Parathyroid adenoma (tissue), 2 donors: ENCODE data around the gene FGD3.

ENCODE experiments used
- H2AFZ ChIP-seq: fragments of 300-600 bp; sonication (generic); one replicate; pipeline ENCODE4 v1.7.0; 2017; ENCODE audit warnings: antibody characterized with exemption, mild to moderate bottlenecking
- H3K27ac ChIP-seq: fragments of 300-600 bp; sonication (generic); one replicate; pipeline ENCODE4 v1.7.0; 2017
- H3K27me3 ChIP-seq: fragments of 300-600 bp; sonication (generic); one replicate; pipeline ENCODE4 v1.7.0; 2017; ENCODE audit warnings: low read length; ENCODE audit not compliant: control insufficient read depth, insufficient read depth
- H3K36me3 ChIP-seq: fragments of 300-600 bp; sonication (generic); one replicate; pipeline ENCODE4 v1.7.0; 2017; ENCODE audit warnings: low read length; ENCODE audit not compliant: control insufficient read depth, insufficient read depth
- H3K4me1 ChIP-seq: fragments of 300-600 bp; sonication (generic); one replicate; pipeline ENCODE4 v1.7.0; 2017; ENCODE audit warnings: control low read depth
- H3K4me2 ChIP-seq: fragments of 300-600 bp; sonication (generic); one replicate; pipeline ENCODE4 v1.7.0; 2017; ENCODE audit warnings: low read length
- H3K4me3 ChIP-seq: fragments of 300-600 bp; sonication (generic); one replicate; pipeline ENCODE4 v1.7.0; 2017; ENCODE audit warnings: low read depth, low read length
- H3K79me2 ChIP-seq: fragments of 300-600 bp; sonication (generic); one replicate; pipeline ENCODE4 v1.7.0; 2017; ENCODE audit warnings: control low read depth
- H3K9ac ChIP-seq: fragments of 300-600 bp; sonication (generic); one replicate; pipeline ENCODE4 v1.7.0; 2017; ENCODE audit warnings: mild to moderate bottlenecking
- H3K9me3 ChIP-seq: fragments of 300-600 bp; sonication (generic); one replicate; pipeline ENCODE4 v1.7.0; 2017; ENCODE audit warnings: low read length; ENCODE audit not compliant: control insufficient read depth
- TF ChIP-seq, protein P1 (sequence below): fragments of 300-600 bp; sonication (generic); IDR thresholded peaks from one replicate; pipeline ENCODE4 v1.7.0; 2017; ENCODE audit warnings: antibody characterized with exemption, mild to moderate bottlenecking
- donor health status: primary hyperparathyroidism.

FGD3 gene

DNA sequence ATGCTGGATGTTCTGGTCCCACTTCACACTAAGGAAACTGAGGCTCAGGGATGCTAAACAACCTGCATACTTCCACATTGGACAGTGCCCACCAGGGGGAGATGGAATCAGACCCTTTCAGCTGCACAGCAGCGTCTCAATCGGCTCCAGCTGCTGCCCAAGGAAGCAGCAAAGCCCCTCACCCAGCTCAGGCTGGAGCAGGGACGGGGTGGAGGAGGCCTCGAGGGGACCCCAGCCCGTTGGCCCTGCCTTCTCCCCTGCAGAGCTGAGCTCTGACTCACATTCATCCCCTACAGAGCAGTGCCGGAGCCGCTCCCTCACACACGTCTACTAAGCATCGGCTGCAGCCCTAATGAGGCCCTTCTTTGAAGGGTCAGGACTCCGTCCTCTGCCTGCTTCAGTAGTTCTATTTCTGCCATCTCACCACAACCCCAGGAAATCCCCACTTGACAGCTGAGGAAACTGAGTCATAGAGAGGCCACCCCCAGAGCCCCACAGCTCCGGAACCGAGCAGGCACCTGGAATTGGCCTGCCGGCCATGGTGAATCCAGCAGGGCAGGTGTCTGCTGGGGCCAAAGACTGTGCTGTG lies 89.7 kb downstream of the FGD3 start:
- no peaks in the 10 kb centered on the region for H3K4me1 ChIP-seq
- H3K9me3 ChIP-seq = no peaks in the 10 kb centered on the region
- H3K27ac ChIP-seq = no peak overlapping the region
- no peaks in the 10 kb centered on the region for H3K36me3 ChIP-seq
- no peak overlapping the region for H3K4me3 ChIP-seq
- no peak overlapping the region for H3K9ac ChIP-seq
- H2AFZ ChIP-seq = no peak overlapping the region
- no peaks in the 10 kb centered on the region for H3K27me3 ChIP-seq
- H3K4me2 ChIP-seq = no peak overlapping the region
- H3K79me2 ChIP-seq = no peaks in the 10 kb centered on the region
- TF ChIP-seq, protein P1, sequence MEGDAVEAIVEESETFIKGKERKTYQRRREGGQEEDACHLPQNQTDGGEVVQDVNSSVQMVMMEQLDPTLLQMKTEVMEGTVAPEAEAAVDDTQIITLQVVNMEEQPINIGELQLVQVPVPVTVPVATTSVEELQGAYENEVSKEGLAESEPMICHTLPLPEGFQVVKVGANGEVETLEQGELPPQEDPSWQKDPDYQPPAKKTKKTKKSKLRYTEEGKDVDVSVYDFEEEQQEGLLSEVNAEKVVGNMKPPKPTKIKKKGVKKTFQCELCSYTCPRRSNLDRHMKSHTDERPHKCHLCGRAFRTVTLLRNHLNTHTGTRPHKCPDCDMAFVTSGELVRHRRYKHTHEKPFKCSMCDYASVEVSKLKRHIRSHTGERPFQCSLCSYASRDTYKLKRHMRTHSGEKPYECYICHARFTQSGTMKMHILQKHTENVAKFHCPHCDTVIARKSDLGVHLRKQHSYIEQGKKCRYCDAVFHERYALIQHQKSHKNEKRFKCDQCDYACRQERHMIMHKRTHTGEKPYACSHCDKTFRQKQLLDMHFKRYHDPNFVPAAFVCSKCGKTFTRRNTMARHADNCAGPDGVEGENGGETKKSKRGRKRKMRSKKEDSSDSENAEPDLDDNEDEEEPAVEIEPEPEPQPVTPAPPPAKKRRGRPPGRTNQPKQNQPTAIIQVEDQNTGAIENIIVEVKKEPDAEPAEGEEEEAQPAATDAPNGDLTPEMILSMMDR = no peak

DNA sequence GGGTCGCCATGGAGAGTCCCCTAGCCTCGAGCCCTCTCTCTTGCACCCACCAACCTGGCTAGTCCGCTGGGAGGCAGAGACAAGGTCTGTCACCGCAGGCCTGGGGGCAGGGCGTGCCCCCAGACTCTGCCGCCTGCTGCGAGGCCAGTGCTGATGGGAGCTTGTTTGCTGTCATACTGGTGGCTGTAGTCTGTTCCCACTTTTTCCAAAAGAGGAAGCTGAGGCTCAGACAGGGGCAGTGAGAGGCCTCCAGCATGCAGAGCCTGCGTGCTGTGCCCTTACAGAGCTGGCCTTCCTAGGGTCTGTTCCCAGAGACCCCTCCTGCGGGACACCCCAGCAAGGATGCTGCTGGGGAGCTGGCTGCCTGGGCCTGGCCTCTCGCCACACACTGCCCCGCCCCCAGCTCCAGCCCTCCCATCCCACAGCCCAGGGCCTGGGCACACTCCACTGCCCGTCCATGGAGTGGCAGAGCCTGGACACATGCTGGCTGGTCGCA lies 90.2 kb downstream of the FGD3 start:
- Histone ChIP-seq H3K4me1 (no peaks in the 10 kb centered on the region), H3K9me3 (no peaks in the 10 kb centered on the region), H3K4me3 (no peak overlapping the region), H3K9ac (no peak overlapping the region), H3K79me2 (no peaks in the 10 kb centered on the region), H3K36me3 (no peaks in the 10 kb centered on the region), H3K27ac (no peak overlapping the region), H3K27me3 (no peaks in the 10 kb centered on the region), H3K4me2 (no peak overlapping the region), H2AFZ (no peak overlapping the region)
- TF ChIP-seq, protein P1 = no peak

DNA sequence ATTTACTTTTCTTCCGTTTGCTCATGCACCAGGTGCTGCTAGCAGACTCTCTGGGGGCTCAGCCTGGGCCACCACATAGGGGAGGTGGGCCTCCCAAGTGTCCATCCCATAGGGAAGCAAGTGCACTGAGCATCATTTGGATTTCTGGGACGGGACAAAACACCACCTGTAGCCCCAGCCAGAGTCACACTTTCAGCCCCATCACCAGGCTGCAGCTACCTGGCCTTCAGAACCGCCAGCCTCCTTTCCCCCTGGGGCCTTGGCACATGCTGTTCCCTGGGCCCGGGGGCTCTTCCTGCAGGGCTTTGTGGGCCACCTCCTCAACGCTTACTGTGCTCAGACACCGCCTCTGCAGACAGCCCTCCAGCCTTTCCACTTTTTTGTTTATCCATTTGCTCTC lies 91.6 kb downstream of the FGD3 start:
- Histone ChIP-seq H3K36me3 (no peaks in the 10 kb centered on the region), H3K79me2 (no peaks in the 10 kb centered on the region), H3K4me1 (no peaks in the 10 kb centered on the region), H3K4me3 (no peak overlapping the region), H3K9ac (no peak overlapping the region), H3K9me3 (no peaks in the 10 kb centered on the region), H3K4me2 (no peak overlapping the region), H3K27ac (no peak overlapping the region), H2AFZ (no peak overlapping the region), H3K27me3 (no peaks in the 10 kb centered on the region)
- TF ChIP-seq, protein P1 = no peak

DNA sequence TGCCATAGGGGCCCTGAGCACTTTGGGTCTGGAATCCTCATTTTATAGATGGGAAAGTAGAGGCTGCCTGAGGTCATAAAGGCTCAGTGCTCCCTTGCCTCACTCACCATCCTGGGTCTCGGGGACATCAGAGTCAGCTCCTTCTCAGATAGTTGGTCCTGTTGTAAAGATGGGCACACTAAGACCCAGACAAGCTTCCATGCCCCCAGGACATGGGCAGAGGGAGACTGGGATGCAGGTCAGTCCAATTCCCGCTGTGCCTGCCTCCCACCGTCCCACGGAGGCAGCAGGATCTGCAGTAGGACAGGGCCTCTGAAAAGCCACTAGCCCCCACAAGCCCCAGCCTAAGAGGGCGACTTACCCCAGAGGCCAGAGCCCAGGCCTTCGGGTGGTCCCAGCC lies 92.1 kb downstream of the FGD3 start:
- no peak overlapping the region for H3K9ac ChIP-seq
- H3K27ac ChIP-seq = no peak overlapping the region
- no peaks in the 10 kb centered on the region for H3K4me1 ChIP-seq
- H3K9me3 ChIP-seq = no peaks in the 10 kb centered on the region
- H3K79me2 ChIP-seq = no peaks in the 10 kb centered on the region
- TF ChIP-seq, protein P1 = no peak
- no peak overlapping the region for H3K4me3 ChIP-seq
- H2AFZ ChIP-seq = no peak overlapping the region
- H3K4me2 ChIP-seq = no peak overlapping the region
- H3K36me3 ChIP-seq = no peaks in the 10 kb centered on the region
- H3K27me3 ChIP-seq = no peaks in the 10 kb centered on the region

DNA sequence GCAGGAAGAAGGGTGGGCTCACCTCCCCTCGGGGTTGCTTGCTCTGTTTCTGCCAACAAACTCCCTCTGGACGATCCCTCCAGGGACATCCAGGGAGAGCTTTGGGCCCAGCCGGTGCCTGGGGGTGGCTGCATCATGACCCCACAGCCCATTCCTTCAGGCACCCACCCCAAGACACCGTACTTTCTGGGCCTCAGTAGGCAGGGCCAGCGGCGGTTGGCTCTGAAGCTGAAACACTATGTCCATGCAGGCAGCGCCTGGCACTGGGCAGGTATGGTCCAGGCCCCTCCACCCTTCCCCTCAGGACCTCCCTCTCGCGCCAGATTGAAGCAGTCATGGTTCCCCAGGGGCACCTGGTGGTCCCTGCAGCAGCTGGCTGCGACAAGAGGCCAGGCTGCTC lies 92.7 kb downstream of the FGD3 start:
- no peak overlapping the region for H3K27ac ChIP-seq
- no peak overlapping the region for H2AFZ ChIP-seq

More for the DNA sequence above, 92.7 kb downstream of the FGD3 start:
- H3K9ac ChIP-seq = no peak overlapping the region
- H3K4me1 ChIP-seq = no peaks in the 10 kb centered on the region
- no peaks in the 10 kb centered on the region for H3K27me3 ChIP-seq
- H3K9me3 ChIP-seq = no peaks in the 10 kb centered on the region
- TF ChIP-seq, protein P1 = no peak
- no peak overlapping the region for H3K4me2 ChIP-seq
- H3K79me2 ChIP-seq = no peaks in the 10 kb centered on the region
- H3K4me3 ChIP-seq = no peak overlapping the region
- no peaks in the 10 kb centered on the region for H3K36me3 ChIP-seq
